HG03460 (cell line): Measurements from ENCODE around the gene SMO.

Experiments used
- ATAC-seq: cut with Tn5 transposase; IDR thresholded peaks from one replicate; pipeline ENCODE4 v1.9.1; 2021; ENCODE audit not compliant: unreplicated experiment

The SMO gene

GRCh38 chr7:129188372-129188891 is at the start of gene SMO:
Gene SMO (plus strand): TSS chr7:129188633. CDS start chr7:129189152, 519 bp downstream.
- ATAC-seq, result no peak

GRCh38 chr7:129143724-129144094 is 44.7 kb upstream of the SMO start:
- ATAC-seq, result no peak

GRCh38 chr7:129144095-129144833 is 44.2 kb upstream of the SMO start, which contains the start of gene TSPAN33:
Gene TSPAN33 (plus strand): TSS chr7:129144707. CDS start chr7:129144981, 274 bp downstream.
- peak; percentile 59 for ATAC-seq

GRCh38 chr7:129144834-129145668 is 43.4 kb upstream of the SMO start:
- ATAC-seq, result peak; percentile 4

- peak; percentile 68 for ATAC-seq
Measured at GRCh38 chr7:129146237-129146979, 42.0 kb upstream of the SMO start.

- ATAC-seq, result no peak
Measured at GRCh38 chr7:129147731-129148130, 40.7 kb upstream of the SMO start.

GRCh38 chr7:129149511-129149910 is 38.9 kb upstream of the SMO start:
- no peak for ATAC-seq

GRCh38 chr7:129150199-129150996 is 38.0 kb upstream of the SMO start:
- no peak for ATAC-seq

- ATAC-seq, result no peak
Measured at GRCh38 chr7:129157651-129158050, 30.8 kb upstream of the SMO start.

GRCh38 chr7:129159539-129159938 is 28.9 kb upstream of the SMO start:
- ATAC-seq, result no peak

GRCh38 chr7:129160161-129160905 is 28.1 kb upstream of the SMO start:
- no peak for ATAC-seq

- no peak for ATAC-seq
Measured at GRCh38 chr7:129161524-129162225, 26.8 kb upstream of the SMO start.

- no peak for ATAC-seq
Measured at GRCh38 chr7:129162732-129163131, 25.7 kb upstream of the SMO start.

- no peak for ATAC-seq
Measured at GRCh38 chr7:129163875-129164544, 24.4 kb upstream of the SMO start.

GRCh38 chr7:129166745-129167144 is 21.7 kb upstream of the SMO start:
- ATAC-seq, result peak; percentile 60

GRCh38 chr7:129167817-129168216 is 20.6 kb upstream of the SMO start:
- ATAC-seq, result no peak

GRCh38 chr7:129168231-129169021 is 20.0 kb upstream of the SMO start:
- ATAC-seq, result no peak
